Measurements from ENCODE around the gene EBPL.
A peak's percentile ranks its signal among the peaks of the same experiment; 100 is the strongest.
"Not testable (repeated sequence)": the region's sequence is repeated elsewhere in the genome, so short reads cannot be mapped to it uniquely, and the experiment has no call there.

Gene EBPL

GRCh38 chr13:49690995-49691784 lies at the start of gene EBPL:
Gene EBPL (minus strand): TSS chr13:49691486. CDS start chr13:49691424, 62 bp downstream.
- DNase-seq = peak; percentile 91

GRCh38 chr13:49740870-49741269 lies 49.6 kb upstream of the EBPL start:
- no peak for DNase-seq

GRCh38 chr13:49739498-49740187 lies 48.4 kb upstream of the EBPL start:
- no peak for DNase-seq

- no peak for DNase-seq
Observed at GRCh38 chr13:49733181-49733951, 42.1 kb upstream of the EBPL start.

- no peak for DNase-seq
Observed at GRCh38 chr13:49731766-49732165, 40.5 kb upstream of the EBPL start.

GRCh38 chr13:49716615-49717014 lies 25.3 kb upstream of the EBPL start:
- no peak for DNase-seq

GRCh38 chr13:49714757-49715156 lies 23.5 kb upstream of the EBPL start:
- DNase-seq = no peak

- DNase-seq = no peak
Observed at GRCh38 chr13:49711218-49711863, 20.1 kb upstream of the EBPL start.

GRCh38 chr13:49704264-49704663 lies 13.0 kb upstream of the EBPL start:
- not testable (repeated sequence) for DNase-seq

- no peak for DNase-seq
Observed at GRCh38 chr13:49701491-49701890, 10.2 kb upstream of the EBPL start.

GRCh38 chr13:49697468-49697867 lies 6.2 kb upstream of the EBPL start:
- no peak for DNase-seq

GRCh38 chr13:49694446-49694845 lies 3.2 kb upstream of the EBPL start:
- peak; percentile 32 for DNase-seq

GRCh38 chr13:49693877-49694276 lies 2.6 kb upstream of the EBPL start:
- DNase-seq = peak; percentile 14

GRCh38 chr13:49693191-49693733 lies 2.0 kb upstream of the EBPL start:
- DNase-seq = no peak

- DNase-seq = no peak
Observed at GRCh38 chr13:49690133-49690994, 922 bp downstream of the EBPL start.

GRCh38 chr13:49683489-49683888 lies 7.8 kb downstream of the EBPL start:
- no peak for DNase-seq

GRCh38 chr13:49681842-49682435 lies 9.3 kb downstream of the EBPL start:
- DNase-seq = no peak

- DNase-seq = no peak
Observed at GRCh38 chr13:49679246-49679645, 12.0 kb downstream of the EBPL start.

- DNase-seq = no peak
Observed at GRCh38 chr13:49678191-49678914, 12.9 kb downstream of the EBPL start.

- no peak for DNase-seq
Observed at GRCh38 chr13:49676581-49677298, 14.5 kb downstream of the EBPL start.

Measured in suppressor macrophage treated with lipopolysaccharide for 4 hours (primary cell).